IPS-NIHi11 (cell line): ENCODE results near the gene SPRTN.

Source experiments
- DNase-seq: peaks from one replicate; pipeline ENCODE4 v3.0.0; 2012; ENCODE audit warnings: mixed read lengths, low spot score

Gene SPRTN

GRCh38 chr1:231376875-231377549 is 38.9 kb downstream of the SPRTN start:
- DNase-seq: no peak

- no peak for DNase-seq
Observed at GRCh38 chr1:231381729-231382128, 43.6 kb downstream of the SPRTN start.

GRCh38 chr1:231382426-231382825 is 44.3 kb downstream of the SPRTN start:
- no peak for DNase-seq

GRCh38 chr1:231383159-231383860 is 45.2 kb downstream of the SPRTN start:
- DNase-seq: no peak

- DNase-seq: no peak
Observed at GRCh38 chr1:231384696-231385415, 46.8 kb downstream of the SPRTN start.

- DNase-seq: no peak
Observed at GRCh38 chr1:231385416-231385748, 47.3 kb downstream of the SPRTN start.

- DNase-seq: no peak
Observed at GRCh38 chr1:231386466-231386865, 48.4 kb downstream of the SPRTN start.

- no peak for DNase-seq
Observed at GRCh38 chr1:231387770-231388669, 49.9 kb downstream of the SPRTN start.

- no peak for DNase-seq
Observed at GRCh38 chr1:231390071-231390470, 52.0 kb downstream of the SPRTN start.

GRCh38 chr1:231392389-231393131 is 54.5 kb downstream of the SPRTN start:
- peak; percentile 35 for DNase-seq

- no peak for DNase-seq
Observed at GRCh38 chr1:231393668-231394067, 55.6 kb downstream of the SPRTN start.

- DNase-seq: no peak
Observed at GRCh38 chr1:231395076-231395997, 57.2 kb downstream of the SPRTN start.

GRCh38 chr1:231395998-231396390 is 57.9 kb downstream of the SPRTN start:
- no peak for DNase-seq

GRCh38 chr1:231396643-231397042 is 58.5 kb downstream of the SPRTN start:
- DNase-seq: no peak

- no peak for DNase-seq
Observed at GRCh38 chr1:231397886-231398671, 60.0 kb downstream of the SPRTN start.

GRCh38 chr1:231401478-231401877 is 63.4 kb downstream of the SPRTN start:
- DNase-seq: no peak

- no peak for DNase-seq
Observed at GRCh38 chr1:231404318-231404717, 66.2 kb downstream of the SPRTN start.
